NB4 (cell line): ENCODE measurements around the gene HSPG2.

Experiments used
- POLR2A ChIP-seq: IDR thresholded peaks from 2 replicates; pipeline ENCODE4 v1.6.1; 2011; ENCODE audit warnings: mild to moderate bottlenecking; ENCODE audit not compliant: insufficient read length; ENCODE audit errors: extremely low read depth
- TF ChIP-seq, protein P1 (sequence below): IDR thresholded peaks from one replicate; pipeline ENCODE4 v1.5.1; 2012; ENCODE audit warnings: low read depth, low read length

DNA sequence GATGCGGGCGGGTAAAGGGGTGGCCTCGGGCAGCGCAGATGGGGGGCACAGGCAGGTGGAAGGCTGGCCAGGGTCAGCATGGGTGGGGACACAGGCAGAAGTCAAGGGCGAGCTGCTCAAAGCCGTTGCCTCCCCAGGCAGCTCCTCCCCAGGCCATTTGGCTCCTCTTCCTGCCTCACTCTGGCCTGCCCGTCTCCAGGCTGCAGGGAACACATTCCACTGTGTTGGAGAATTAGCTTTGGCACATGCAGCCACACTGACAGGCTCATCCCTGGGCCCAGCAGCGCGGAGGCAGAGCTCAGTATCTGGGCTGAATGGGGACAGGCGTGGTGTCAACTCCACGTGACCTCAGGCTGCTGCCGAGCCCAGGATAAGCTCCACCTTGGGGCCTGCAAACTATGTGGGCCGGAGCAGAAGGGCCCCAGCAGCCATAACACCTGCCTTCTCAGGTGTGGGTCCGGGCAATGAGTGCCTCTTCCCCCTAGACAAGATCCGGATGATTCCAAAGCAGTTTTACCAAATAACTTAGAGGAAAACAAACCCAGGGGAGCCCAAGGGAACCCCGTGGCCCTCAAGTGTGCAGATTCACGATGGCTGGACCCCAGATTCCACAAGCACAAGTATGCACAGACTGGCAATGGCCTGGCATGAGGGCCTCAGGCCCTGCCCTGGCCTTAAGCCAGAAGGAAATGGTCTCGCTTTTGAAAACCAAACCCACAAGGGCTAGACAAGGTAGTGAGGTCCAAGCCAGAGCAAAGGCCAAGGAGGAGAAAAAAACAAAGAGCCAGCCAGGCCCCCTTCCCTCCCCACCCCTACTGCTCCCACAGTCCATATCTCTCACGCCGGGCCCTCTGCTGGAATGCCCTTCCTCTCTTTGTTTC, 40.2 kb downstream of the HSPG2 start:
- TF ChIP-seq, protein P1, sequence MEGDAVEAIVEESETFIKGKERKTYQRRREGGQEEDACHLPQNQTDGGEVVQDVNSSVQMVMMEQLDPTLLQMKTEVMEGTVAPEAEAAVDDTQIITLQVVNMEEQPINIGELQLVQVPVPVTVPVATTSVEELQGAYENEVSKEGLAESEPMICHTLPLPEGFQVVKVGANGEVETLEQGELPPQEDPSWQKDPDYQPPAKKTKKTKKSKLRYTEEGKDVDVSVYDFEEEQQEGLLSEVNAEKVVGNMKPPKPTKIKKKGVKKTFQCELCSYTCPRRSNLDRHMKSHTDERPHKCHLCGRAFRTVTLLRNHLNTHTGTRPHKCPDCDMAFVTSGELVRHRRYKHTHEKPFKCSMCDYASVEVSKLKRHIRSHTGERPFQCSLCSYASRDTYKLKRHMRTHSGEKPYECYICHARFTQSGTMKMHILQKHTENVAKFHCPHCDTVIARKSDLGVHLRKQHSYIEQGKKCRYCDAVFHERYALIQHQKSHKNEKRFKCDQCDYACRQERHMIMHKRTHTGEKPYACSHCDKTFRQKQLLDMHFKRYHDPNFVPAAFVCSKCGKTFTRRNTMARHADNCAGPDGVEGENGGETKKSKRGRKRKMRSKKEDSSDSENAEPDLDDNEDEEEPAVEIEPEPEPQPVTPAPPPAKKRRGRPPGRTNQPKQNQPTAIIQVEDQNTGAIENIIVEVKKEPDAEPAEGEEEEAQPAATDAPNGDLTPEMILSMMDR, result no peak
- no peak for TF ChIP-seq POLR2A
